ENCODE measurements around the gene LRMDA. TPM values are rescaled to one million over a fixed set of nuclear protein-coding genes. Genes with fewer than 3 reads are reported as not detected.

Gene LRMDA
- total RNA-seq, 3 donors from 2014 or later (not counting 1 experiment from before 2014, with no cell fraction given), result 1.4 to 2.4 (median 2.1) TPM

GRCh38 chr10:75444781-75445386 lies 13.5 kb downstream of the LRMDA start:
- peaks cover 4% of the 10 kb centered on the region in 2 donors for H3K9me3 Mint-ChIP-seq

GRCh38 chr10:75446508-75446907 lies 15.1 kb downstream of the LRMDA start:
- Mint-ChIP-seq H3K9me3 (peaks cover 4% of the 10 kb centered on the region in 2 donors), H3K4me1 (no peaks in the 10 kb centered on the region), H3K27ac (no peak overlapping the region), H3K27me3 (ENCODE audit: low read depth in 2 of 2) (peaks cover 0 to 5% of the 10 kb centered on the region in 2 donors), H3K4me3 (no peak overlapping the region), H3K36me3 (peaks cover 7% of the 10 kb centered on the region)
- H3K9me3 ChIP-seq (ENCODE audit: control insufficient read depth, insufficient read depth, low read length), result peaks cover 4% of the 10 kb centered on the region
- no peaks in the 10 kb centered on the region for H3K36me3 ChIP-seq (ENCODE audit: control insufficient read depth, insufficient read depth, low read length)
- no peak overlapping the region for H3K27ac ChIP-seq (ENCODE audit: low read length)
- WGBS (ENCODE audit: insufficient coverage), result 83% methylated on average over 1 of the region's 1 CpG
- no peak overlapping the region for H3K4me3 ChIP-seq (ENCODE audit: low read length)
- intact Hi-C loops (cut with micrococcal nuclease), result no loop called here
- no peak for ATAC-seq
- TF ChIP-seq CTCF (IDR thresholded peaks at IDR 0.05), result no peak
- H3K4me1 ChIP-seq (ENCODE audit: control insufficient read depth, insufficient read depth, low read length), result no peaks in the 10 kb centered on the region
- H3K27me3 ChIP-seq (ENCODE audit: control insufficient read depth, insufficient read depth, low read length), result no peaks in the 10 kb centered on the region
- DNase-seq, result no peak

More at GRCh38 chr10:75444781-75445386, 13.5 kb downstream of the LRMDA start:
- Mint-ChIP-seq H3K27ac (no peak overlapping the region), H3K4me3 (no peak overlapping the region), H3K27me3 (ENCODE audit: low read depth in 2 of 2) (peaks cover 0 to 5% of the 10 kb centered on the region in 2 donors), H3K4me1 (no peaks in the 10 kb centered on the region), H3K36me3 (peaks cover 7% of the 10 kb centered on the region)
- H3K27ac ChIP-seq (ENCODE audit: low read length), result no peak overlapping the region
- H3K9me3 ChIP-seq (ENCODE audit: control insufficient read depth, insufficient read depth, low read length), result peaks cover 4% of the 10 kb centered on the region
- TF ChIP-seq CTCF (IDR thresholded peaks at IDR 0.05), result no peak
- intact Hi-C loops (cut with micrococcal nuclease), result no loop called here
- H3K4me1 ChIP-seq (ENCODE audit: control insufficient read depth, insufficient read depth, low read length), result no peaks in the 10 kb centered on the region
- no peaks in the 10 kb centered on the region for H3K27me3 ChIP-seq (ENCODE audit: control insufficient read depth, insufficient read depth, low read length)
- no peak overlapping the region for H3K4me3 ChIP-seq (ENCODE audit: low read length)
- no peak for ATAC-seq
- no peak for DNase-seq
- H3K36me3 ChIP-seq (ENCODE audit: control insufficient read depth, insufficient read depth, low read length), result no peaks in the 10 kb centered on the region
- WGBS (ENCODE audit: insufficient coverage), result 88% methylated on average over 2 of the region's 3 CpGs

GRCh38 chr10:75448166-75448565 lies 16.7 kb downstream of the LRMDA start:
- H3K27me3 ChIP-seq (ENCODE audit: control insufficient read depth, insufficient read depth, low read length), result no peaks in the 10 kb centered on the region
- peaks cover 2 to 4% of the 10 kb centered on the region in 2 donors for H3K9me3 Mint-ChIP-seq
- no peak overlapping the region for H3K4me3 ChIP-seq (ENCODE audit: low read length)
- H3K27me3 Mint-ChIP-seq (ENCODE audit: low read depth in 2 of 2), result peaks cover 0 to 5% of the 10 kb centered on the region in 2 donors
- no peaks in the 10 kb centered on the region for H3K4me1 Mint-ChIP-seq
- no peak for DNase-seq
- H3K27ac ChIP-seq (ENCODE audit: low read length), result no peak overlapping the region
- no peaks in the 10 kb centered on the region for H3K36me3 ChIP-seq (ENCODE audit: control insufficient read depth, insufficient read depth, low read length)
- no peak for ATAC-seq
- no peak overlapping the region for H3K27ac Mint-ChIP-seq
- intact Hi-C loops (cut with micrococcal nuclease), result no loop called here
- no peak overlapping the region for H3K4me3 Mint-ChIP-seq
- no peak for TF ChIP-seq CTCF (IDR thresholded peaks at IDR 0.05)
- 80% methylated on average over 1 of the region's 2 CpGs for WGBS (ENCODE audit: insufficient coverage)
- H3K36me3 Mint-ChIP-seq, result peaks cover 7% of the 10 kb centered on the region
- peaks cover 4% of the 10 kb centered on the region for H3K9me3 ChIP-seq (ENCODE audit: control insufficient read depth, insufficient read depth, low read length)
- no peaks in the 10 kb centered on the region for H3K4me1 ChIP-seq (ENCODE audit: control insufficient read depth, insufficient read depth, low read length)

Data from natural killer cell (primary cell).